ENCODE measurements around the gene NF2. TPM values are rescaled to one million over a fixed set of nuclear protein-coding genes. Genes with fewer than 3 reads are reported as not detected.

NF2 gene
- total RNA-seq, 1 donor: 65.9 TPM

- H3K4me3 ChIP-seq (ENCODE audit: low read depth, low read length): no peak overlapping the region
- no peak for DNase-seq (ENCODE audit: low read depth)
- no peak for TF ChIP-seq CTCF (IDR thresholded peaks at IDR 0.05; ENCODE audit: insufficient read depth, low read length)
These were observed 35.2 kb downstream of the NF2 start for GRCh38 chr22:29638678-29639077.

GRCh38 chr22:29639096-29639495 lies 35.7 kb downstream of the NF2 start:
- DNase-seq (ENCODE audit: low read depth): no peak
- TF ChIP-seq CTCF (IDR thresholded peaks at IDR 0.05; ENCODE audit: insufficient read depth, low read length): no peak
- H3K4me3 ChIP-seq (ENCODE audit: low read depth, low read length): no peak overlapping the region

- H3K4me3 ChIP-seq (ENCODE audit: low read depth, low read length): no peak overlapping the region
- TF ChIP-seq CTCF (IDR thresholded peaks at IDR 0.05; ENCODE audit: insufficient read depth, low read length): no peak
- no peak for DNase-seq (ENCODE audit: low read depth)
These were observed 37.7 kb downstream of the NF2 start for GRCh38 chr22:29641042-29641699.

GRCh38 chr22:29641700-29642330 lies 38.4 kb downstream of the NF2 start:
- no peak for TF ChIP-seq CTCF (IDR thresholded peaks at IDR 0.05; ENCODE audit: insufficient read depth, low read length)
- H3K4me3 ChIP-seq (ENCODE audit: low read depth, low read length): no peak overlapping the region
- DNase-seq (ENCODE audit: low read depth): no peak

GRCh38 chr22:29642694-29643093 lies 39.3 kb downstream of the NF2 start:
- no peak overlapping the region for H3K4me3 ChIP-seq (ENCODE audit: low read depth, low read length)
- no peak for DNase-seq (ENCODE audit: low read depth)
- no peak for TF ChIP-seq CTCF (IDR thresholded peaks at IDR 0.05; ENCODE audit: insufficient read depth, low read length)

GRCh38 chr22:29647954-29648737 lies 44.7 kb downstream of the NF2 start:
- TF ChIP-seq CTCF (IDR thresholded peaks at IDR 0.05; ENCODE audit: insufficient read depth, low read length): no peak
- DNase-seq (ENCODE audit: low read depth): no peak
- no peak overlapping the region for H3K4me3 ChIP-seq (ENCODE audit: low read depth, low read length)
